Activated naive CD4-positive, alpha-beta T cell treated with anti-CD3 and anti-CD28 coated beads, Interleukin-2, amount 50 U/mL, for 72 hours (primary cell): Measurements from ENCODE around the gene CEACAM8. TPM values are rescaled to one million over a fixed set of nuclear protein-coding genes. Genes with fewer than 3 reads are reported as not detected.

Experiments
- ATAC-seq, 2 donors: fragments of 150-1000 bp; cut with Tn5 transposase; 2 replicates each; pipeline ENCODE4 v1.10.0; 2021; ENCODE audit warnings: mild to moderate bottlenecking in 2 of 2, moderate library complexity in 2 of 2
- DNase-seq, 2 donors: peaks; one replicate each; pipeline ENCODE4 v3.0.0; 2021 to 2022; ENCODE audit warnings: low spot score in 2 of 2
- H3K27ac Mint-ChIP-seq, 2 donors: one replicate each; pipeline ENCODE4 v1.8.0; 2022; ENCODE audit warnings: mild to moderate bottlenecking in 2 of 2, mixed read lengths in 2 of 2
- H3K36me3 Mint-ChIP-seq, 2 donors: one replicate each; pipeline ENCODE4 v1.8.0; 2022; ENCODE audit warnings: mixed read lengths in 2 of 2
- H3K9me3 Mint-ChIP-seq, 2 donors: one replicate each; pipeline ENCODE4 v1.8.0; 2022; ENCODE audit warnings: mixed read lengths in 2 of 2
- total RNA-seq, 2 donors: library from RNA; stranded (reverse); gene quantifications; one replicate each; pipeline ENCODE4 v1.2.3, GENCODE V29; 2022

CEACAM8 gene
- total RNA-seq, 2 donors from 2014 or later: not detected

DNA sequence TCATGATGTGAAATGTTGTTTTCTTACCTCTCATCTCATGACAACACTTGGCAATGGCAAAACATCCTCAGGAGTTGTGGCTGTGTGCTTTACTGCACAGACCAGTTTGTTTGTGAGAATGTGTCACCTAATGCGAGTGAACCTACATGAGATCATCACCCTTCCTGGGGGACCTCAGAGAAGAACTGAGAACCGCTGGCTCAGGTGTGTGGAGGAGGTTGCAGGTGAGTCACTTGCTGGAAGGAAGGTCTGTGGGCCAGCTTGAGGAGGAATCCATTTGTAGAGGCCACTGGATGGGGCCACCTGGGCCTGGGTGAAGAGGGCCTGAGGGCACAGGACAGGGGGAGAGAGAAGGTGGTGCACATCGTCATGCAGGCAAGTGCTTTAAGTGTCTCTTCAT lies 63.4 kb downstream of the CEACAM8 start:
- H3K27ac Mint-ChIP-seq: peak overlapping the region in 1 of 2 donors; percentile 46
- no peaks in the 10 kb centered on the region for H3K9me3 Mint-ChIP-seq
- ATAC-seq (no peak), DNase-seq (no peak)
- H3K36me3 Mint-ChIP-seq: no peaks in the 10 kb centered on the region

Other genes starting within 250 kb of the CEACAM8 start
- not detected for gene CNFN, start 204.6 kb downstream of the CEACAM8 start, total RNA-seq
- gene LIPE, start 167.5 kb downstream of the CEACAM8 start, total RNA-seq: 10 to 100 TPM; 13.6 to 27.0 TPM
- gene CXCL17, start 152.0 kb downstream of the CEACAM8 start, total RNA-seq: not detected
- gene CEACAM1, start 66.4 kb downstream of the CEACAM8 start, total RNA-seq: 1 to 10 TPM; 5.3 to 6.4 TPM
- under 1 TPM in 1 of 2 donors, not detected in 1; 0.78 TPM for gene PSG3, start 145.6 kb upstream of the CEACAM8 start, total RNA-seq
- gene PSG8, start 170.8 kb upstream of the CEACAM8 start, total RNA-seq: not detected